Measurements from ENCODE around the gene MYO18A.
"Not testable (repeated sequence)": the region's sequence is repeated elsewhere in the genome, so short reads cannot be mapped to it uniquely, and the experiment has no call there.

The MYO18A gene

DNA sequence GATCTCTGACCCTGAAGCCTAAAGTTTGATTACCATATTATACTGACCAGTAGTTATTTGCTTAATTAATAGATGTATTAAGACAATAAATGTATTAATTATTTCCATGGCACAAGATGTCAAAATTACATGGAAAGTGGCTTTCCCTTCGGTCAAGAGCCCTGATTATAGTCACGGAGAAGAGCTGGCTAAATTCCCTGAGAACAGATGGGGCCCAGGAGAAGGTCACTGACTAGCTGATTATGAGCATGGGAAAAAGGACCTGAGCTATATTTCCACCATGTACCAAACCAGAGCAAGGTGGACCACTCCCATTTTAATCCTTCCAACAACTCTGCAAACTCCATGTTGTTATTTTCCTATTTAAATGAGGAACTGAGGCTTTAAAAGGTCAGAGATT is 12.9 kb upstream of the MYO18A start:
- DNase-seq, result no peak

DNA sequence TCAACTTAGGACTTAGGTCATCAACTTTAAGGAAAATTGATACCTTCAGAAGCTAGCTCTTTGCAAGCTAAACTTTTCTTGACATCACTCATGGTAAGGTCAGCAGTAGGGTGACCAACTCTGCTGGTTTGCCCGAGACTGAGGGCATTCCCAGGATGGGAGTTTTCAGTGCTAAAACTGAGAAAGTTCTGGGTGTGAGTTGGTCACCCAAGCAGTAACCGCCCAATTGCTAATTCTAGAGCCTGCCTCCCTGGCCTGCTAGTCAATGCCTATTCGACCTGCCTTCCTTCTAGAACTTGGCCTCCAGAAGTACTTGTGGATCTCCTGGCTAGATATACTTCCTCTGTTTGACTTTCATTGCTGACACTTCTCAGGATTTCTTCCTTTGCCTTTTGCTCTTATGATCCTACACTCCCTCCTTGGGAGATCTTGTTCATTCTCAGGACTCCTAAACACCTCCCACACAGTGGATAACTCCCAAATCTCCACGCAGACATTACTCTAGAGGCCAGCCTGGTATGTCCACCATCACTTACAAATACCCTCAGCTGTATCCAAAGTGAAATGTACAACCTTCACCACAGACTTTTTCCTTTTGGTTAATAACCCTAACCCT is 10.5 kb upstream of the MYO18A start:
- no peak for DNase-seq

DNA sequence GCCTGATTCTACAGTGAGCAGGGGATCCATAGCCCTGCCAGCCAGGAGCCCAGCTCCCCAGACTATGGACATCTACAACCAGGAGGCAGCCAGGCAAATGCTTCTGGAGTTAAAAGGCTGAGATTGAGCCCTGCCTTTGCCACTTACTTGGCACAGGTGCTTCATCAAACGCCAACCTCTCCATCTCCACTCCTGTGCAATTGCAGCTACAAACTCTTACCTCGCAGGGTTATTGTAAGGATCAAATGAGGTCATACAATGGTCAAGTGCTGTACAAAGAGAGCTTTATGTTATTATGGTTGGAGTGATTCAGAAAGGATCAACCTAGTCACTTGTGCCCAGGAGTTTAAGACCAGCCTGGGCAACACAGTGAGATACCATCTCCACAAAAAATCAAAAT is 9.8 kb upstream of the MYO18A start:
- no peak for DNase-seq

DNA sequence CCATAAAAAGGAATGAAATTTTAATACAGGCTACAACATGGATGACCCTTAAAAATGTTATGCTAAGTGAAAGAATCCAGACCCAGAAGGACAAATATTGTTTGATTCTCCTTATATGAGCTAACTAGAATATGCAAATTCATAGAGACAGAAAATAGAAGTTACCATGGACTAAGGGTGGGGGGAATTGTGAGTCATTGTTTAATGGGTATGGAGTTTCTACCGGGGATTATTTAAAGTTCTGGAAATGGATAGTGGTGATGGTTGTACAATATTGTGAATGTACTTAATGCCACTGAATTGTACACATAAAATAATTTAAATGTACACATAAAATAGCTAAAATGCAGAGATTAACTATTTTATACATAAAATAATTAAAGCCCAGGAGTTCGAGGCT is 9.2 kb upstream of the MYO18A start:
- no peak for DNase-seq

DNA sequence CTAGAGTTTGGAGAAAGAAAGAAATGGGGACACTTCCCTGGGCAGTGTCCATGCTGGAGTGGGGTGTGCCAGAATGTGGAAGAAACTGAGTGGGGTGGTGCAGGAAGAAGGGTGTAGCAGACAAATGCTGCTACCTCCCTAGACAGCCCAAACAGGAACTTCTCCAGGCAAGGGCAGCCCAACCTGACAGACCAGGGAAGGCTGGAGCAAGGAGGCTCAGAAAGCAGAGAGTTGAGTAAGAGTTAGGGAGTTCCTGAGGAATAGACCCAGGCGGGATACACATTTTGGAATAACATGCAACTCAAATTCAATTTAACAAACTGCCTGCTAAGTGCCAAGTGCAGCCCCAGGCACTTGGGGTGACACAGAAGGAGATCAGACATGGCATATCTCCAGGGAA is 1.0 kb upstream of the MYO18A start:
- DNase-seq, result no peak

DNA sequence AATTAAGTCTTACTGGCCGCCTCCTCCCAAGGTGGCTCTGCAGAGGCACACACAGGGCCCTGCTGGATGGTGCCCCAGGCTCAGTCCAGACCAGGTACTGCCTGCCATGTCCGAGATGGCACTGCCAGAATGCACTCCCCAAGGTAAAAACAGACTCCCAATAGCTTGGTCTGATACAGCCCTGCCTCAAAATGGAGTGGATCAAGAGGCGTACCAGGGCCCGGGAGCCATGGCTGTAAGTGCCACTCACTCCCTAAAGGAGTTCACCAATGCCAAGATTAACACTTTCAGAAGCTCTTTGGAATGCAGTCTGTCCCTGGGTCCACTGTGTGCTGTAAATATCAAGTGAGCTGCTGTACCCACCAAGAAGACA is 576 bp upstream of the MYO18A start:
- no peak for DNase-seq

DNA sequence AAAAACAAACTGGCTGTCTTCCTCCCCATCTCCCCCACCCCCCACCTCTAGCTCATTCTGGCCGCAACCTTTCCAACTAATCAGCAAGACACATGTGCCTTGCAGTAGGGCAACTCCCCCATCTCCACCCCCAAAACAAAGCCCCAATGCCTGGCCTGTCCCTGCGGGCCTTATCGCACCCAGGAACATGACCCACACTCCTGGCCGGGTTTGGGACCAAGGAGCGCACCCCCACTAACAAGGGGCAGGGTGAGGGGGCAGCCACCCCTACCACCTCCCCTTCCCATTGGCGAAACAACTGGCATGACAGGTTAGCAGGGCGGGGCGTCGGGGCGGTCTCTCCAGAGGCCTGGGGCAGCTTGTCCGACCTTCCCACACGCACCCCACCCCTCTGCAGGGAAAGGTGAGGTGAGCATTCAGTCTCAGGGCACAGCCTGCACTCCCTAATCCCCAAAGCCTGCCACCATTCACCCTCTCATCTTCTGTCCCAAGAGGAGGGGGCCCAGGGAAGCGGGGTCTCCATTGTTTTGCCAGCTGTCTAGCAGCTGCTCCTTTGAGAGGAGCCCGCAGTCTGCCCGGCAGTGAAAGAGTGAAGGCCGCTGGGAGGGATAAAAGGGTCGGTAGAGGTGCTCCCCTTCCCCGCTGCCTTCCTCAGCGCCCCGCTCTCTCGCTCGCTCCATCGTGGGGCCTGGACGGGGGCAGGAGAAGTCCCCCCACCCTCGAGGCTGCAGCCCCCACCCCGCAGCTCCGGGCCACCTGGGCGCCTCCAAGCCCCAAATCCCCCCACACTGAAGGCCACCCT is 765 bp downstream of the MYO18A start:
- no peak for DNase-seq

DNA sequence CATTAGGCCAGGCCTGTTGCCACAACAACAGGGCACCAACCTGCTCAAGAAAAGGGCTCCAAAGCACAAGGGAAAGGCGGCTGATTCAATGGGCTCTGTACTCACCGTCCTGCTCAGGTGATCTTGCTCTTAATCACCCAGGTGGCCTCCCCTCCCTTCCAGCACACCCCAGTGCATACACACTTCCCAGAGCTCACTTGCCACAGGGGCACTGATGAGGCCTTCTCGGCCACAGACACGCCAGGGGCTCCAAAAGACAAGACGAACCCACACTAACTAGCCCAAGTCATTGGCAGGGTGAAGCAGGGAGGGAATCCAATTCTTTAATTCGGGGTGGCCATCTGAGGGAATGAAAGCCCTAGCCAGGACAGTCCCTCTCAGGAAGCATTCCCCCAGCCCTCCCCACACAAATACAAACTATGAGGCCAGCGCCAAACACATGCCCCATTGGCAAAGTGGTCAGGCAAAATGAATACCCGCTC is 1.4 kb downstream of the MYO18A start:
- no peak for DNase-seq

DNA sequence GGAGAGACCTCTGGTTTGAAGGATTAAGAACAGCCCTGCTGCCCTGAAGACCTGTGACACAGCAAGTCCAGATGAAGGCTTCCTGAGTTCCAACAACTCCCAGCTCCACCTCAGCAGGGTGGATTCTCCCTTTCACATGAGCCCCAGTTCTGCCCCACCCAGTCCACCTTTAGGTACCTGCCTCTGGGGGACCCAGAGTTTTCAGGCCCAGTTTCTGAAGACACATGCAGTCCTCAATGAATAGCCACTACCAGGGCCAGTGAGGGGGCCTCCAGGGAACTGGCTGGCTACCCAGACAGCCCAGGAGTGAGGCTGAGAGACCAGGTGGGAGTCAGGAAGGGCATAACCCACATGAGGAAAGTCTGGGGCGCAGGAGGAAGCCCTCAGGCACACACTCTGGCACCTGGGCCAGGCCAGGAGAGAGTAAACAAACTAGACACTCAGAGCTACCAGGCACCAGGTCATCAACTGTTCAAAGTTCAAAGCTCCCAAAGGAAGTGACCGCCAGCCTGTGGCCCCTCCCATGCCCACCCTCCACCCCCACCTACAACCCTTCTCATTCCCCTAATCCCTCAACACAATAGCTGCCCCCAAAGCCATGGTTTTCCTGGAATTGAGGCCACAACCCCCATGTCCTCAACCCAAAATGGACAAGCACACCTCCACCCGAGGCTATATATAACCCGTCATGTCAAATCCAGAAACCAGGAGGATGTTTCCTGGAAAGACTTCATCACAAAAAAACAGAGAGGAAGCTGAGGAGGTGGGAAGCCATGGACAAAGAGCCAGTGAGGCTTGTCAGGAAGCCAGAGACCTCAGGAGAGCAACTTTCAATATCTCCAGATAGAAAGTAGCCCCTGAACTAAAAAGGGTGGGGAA is 2.1 kb downstream of the MYO18A start:
- no peak for DNase-seq

DNA sequence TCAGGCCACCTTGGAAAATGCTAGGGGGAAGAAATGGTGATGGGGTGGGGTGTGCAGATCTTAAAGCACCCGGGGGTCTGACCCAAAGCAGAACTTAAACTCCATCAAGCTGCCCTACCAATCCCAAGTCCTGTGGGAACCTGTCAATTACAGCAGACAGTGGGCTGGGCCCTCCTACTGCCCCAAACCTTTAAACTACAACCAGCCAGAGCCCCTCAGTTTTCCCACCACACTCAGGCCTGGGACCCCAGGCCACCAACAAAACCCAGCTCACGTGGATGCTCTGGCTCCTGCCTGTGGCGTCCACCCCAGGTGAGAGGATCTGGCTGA is 2.7 kb downstream of the MYO18A start:
- no peak for DNase-seq

DNA sequence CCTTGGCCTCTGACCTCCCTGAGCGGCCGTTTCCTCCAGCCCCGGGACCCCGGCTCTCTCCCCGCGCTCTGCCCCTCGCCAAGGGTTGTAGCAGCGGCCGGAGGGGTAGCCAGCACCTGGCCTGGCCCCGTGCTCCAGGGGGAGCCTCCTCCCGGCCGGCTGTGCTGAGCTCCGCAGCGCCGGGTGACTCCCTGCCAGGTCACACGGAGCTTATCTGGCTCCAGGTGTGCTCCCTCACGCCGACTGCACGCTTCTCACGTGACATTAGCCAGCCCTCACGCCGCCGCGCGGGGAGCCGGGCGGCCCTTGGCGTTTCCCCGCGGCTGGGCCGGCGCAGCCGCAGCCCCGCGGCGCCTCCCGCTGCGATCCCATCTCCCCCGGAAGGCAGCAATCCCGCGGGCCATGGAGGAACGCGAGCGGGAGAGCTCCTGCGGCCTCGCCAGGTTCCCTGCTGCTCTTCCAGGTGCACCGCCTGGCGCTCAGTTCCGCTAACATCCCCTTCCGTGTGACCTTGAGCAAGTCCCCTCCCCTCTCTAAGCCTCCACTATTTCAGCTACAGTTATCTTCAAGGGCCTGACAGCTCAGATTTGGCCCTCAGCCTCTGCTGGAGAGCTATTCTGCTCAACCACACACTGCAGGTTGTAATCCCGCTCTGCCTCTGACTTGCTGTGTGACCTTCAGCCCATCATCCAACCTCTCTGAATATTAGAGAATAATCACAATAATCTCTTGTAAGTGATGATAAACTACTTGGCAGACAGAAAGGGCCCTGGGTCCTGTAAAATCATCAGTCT is 3.4 kb downstream of the MYO18A start:
- peak; percentile 43 for DNase-seq

DNA sequence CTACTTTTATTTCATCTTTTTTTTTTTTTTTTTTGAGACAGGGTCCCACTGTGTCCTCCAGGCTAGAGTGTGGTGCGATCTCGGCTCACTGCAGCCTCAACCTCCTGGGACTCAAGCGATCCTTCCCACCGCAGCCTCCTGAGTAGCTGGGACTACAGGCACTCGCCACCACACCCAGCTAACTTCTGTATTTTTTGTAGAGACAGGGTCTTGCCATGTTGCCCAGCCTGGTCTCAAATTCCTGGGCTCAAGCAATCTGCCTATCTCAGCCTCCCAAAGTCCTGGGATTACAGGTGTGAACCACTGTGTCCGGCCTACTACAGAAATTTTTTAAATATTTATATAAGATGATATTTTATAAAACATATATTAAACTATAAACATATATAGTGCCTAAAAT is 4.8 kb downstream of the MYO18A start:
- no peak for DNase-seq

DNA sequence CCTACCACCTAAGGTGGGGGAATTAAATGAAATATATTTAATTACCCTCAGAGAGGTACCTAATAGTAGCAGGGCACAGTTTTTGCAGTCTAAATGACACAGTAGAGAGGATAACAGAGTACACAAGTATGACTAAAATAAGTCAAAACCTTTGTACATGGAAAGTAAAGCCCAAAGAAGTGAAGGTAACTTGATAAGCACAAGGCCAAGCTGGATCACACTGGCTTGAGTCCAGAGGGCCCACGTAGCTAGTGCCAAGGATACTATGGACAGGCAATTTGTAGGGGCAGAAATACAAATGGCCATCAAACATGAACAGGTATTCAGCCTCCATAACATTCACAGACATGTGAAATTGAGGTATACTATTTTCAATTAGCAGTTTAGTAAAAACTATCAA is 7.6 kb downstream of the MYO18A start:
- DNase-seq, result no peak

DNA sequence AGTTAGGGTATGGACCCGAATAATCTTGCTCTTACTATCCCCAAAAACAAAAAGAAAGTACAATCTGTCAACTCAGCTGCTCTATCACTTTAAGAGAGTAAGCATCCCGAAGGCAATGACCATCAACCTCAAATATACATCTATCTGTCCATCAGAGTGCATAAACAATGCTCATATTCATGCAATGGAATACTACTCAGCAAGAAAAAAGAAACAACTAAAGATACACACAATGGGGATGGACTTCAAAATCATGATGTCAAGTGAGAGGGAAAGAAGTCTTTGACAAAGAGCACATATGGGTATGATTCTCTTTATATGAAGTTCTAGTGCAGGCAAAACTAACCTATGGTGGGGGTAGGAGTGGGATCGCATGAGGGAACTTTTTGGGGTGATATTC is 9.5 kb downstream of the MYO18A start:
- no peak for DNase-seq

DNA sequence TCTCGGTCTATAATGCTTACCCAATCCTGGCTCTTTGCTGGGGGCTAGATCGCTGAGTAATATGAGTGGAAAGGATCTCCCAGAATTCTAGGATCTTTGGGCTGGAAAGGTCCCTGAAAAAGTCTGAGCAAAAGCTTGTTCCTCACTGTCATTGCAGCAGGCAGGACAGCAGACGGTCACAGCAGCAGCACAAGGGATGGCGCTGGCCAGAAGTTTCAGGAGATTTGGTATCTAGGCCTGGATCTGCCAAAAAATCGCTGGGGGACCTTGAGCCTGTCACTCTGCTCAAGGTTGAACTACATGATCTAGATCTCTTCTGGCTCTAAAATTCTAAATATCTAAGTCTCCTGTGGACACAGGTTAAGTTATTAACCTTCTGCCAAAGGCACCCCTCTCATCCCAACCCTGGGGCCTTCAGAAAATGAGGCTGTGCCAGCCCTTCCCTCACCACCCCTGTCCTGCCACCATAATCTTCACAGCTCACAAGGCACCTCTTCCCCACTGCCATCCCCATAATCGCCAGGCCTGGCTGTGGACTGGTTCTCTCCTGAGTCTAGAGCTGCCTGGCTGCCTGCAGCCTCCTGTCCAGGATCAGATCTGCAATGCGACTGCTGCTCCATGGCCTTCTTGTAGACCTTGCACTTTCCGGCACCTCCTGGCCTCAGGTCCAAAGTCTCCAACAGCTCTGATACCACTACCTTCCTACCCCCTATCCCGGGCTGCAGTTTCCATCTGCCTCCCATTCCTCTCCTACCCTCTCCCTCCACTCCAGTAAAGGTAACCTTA is 10.2 kb downstream of the MYO18A start:
- DNase-seq, result no peak

DNA sequence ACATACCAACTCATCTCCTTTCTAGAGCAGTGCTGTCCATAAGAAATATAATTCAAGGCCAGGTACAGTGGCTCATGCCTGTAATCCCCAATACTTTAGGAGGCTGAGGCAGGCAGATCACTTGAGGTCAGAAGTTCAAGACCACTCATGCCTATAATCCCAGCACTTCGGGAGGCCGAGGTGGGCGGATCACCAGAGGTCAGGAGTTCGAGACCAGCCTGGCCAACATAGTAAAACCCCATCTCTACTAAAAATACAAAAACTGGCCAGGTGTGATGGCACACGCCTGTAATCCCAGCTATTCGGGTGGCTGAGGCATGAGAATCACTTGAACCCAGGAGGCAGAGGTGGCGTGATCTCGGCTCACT is 11.5 kb downstream of the MYO18A start:
- not testable (repeated sequence) for DNase-seq

DNA sequence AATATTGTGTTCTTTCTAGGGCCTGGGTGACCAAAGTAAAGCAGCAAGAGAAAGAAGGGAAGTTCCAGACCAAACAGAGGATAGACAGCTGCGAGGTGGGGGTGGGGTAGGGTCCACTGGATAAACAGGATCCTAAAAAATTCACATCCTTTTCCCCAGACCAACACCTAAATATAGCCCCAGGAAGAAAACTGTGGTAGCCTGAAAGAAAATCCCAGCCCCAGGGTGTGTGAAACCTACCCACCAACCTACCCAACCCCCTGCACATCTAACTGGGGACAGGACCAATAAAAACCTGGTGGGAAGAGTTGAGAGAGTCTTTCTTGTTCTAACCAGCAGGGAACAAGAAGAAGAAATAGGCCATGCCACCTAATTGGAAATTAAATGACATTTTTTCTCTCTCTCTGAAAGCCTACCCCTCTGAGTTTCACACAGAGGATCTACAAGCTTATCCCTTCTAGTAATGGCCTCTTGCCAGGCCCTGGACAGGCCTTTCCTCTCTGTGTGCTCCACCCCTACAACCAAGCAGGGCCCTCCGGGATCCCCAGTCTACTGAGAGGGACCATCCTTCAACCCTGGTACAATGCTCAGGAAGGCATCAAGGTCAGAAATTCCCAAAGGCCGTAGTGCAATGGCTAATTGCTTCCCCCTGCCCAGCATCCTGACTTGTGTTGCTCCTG is 12.0 kb downstream of the MYO18A start:
- DNase-seq, result no peak

DNA sequence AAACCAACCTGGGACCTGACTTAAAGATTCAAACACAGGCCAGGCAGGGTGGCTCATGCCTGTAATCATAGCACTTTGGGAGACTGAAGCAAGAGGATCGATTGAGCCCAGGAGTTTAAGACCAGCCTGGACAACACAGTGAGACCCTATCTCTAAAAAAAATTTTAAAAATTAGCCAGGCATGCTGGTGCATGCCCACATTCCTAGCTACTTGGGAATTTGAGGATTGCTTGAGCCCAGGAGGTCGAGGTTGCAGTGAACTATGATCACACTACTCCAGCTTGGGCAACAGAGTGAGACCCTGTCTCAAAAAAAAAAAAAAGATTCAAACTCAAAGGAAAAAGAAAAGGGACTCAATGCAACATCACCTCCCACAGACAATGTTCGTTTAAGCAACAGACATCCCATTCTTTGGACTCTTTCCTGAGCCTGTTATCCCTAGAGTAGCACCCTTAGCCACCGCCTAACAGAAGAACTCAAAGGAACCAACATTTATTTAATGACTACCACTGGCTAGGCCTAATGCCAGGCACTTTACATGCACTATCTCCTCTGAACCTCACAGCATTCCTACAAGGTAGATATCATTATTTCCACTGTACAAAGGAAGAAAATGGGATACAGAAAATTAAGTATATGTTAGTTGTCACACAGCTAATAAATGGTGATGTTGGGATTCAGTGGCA is 12.7 kb downstream of the MYO18A start:
- DNase-seq, result no peak

DNA sequence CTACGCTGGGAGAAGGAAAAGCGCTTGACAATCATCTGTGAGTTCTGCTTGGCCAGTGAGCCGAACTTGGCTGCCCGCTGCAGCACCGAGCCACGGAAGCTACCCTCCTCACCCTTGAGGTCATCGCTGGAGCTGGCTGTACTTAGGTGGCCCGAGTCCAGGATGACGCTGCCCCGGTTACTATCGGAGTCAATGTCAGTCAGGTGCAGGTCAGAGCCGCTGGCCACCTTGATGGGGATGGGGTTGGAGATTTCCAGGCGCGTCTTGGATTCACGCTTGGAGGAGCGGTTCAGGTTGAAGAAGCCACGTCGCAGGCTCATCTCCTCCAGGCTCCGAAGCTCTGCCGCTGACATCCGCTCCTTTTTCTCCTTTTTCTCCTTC is 13.7 kb downstream of the MYO18A start:
- no peak for DNase-seq

DNA sequence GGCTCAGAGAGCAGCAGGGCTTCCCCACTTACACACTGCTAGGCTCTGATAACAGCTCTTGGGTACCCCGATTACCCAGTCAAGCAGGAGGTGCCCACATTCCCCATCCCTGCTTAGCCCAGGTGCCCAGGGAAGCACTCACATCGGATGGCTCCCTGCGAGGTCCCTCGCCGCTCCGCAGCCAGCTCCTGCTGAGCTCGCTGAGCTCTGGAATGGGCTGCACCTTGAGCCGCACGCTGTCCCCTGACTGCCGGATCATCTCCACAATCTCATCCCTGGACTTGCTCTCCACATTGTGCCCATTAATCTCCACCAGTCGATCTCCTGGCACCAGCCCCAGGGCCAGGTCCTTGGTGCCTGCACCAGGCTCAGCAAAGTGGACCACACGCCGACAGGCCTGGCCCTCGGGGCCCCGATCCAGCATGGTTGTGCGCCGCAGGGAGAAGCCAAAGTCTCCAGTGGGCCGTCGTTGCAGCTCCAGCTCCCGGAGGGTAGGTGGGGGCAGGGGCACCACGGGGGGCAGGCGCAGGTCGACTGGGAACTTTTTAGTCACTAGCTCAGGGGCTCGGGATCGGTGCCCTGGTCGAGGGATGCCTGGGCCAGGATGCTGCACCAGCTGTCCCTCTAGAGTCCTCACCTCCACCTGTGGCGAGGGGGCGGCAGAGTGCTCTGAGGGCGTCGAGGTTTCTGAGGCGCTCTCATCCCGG is 14.2 kb downstream of the MYO18A start:
- no peak for DNase-seq
